ENCODE measurements around the gene VTCN1. TPM values are rescaled to one million over a fixed set of nuclear protein-coding genes. Genes with fewer than 3 reads are reported as not detected.

VTCN1 gene
- total RNA-seq, 1 donor, result not detected

GRCh38 chr1:117213046-117213445 is 2.3 kb upstream of the VTCN1 start:
- Histone ChIP-seq H3K36me3 (ENCODE audit: insufficient read depth, low read length) (no peaks in the 10 kb centered on the region), H3K27me3 (ENCODE audit: insufficient read depth, low read length) (no peaks in the 10 kb centered on the region), H2AFZ (ENCODE audit: low read length) (no peak overlapping the region), H4K20me1 (ENCODE audit: insufficient read depth, low read length) (no peaks in the 10 kb centered on the region), H3K4me3 (ENCODE audit: insufficient read depth, low read length) (no peak overlapping the region), H3K79me2 (ENCODE audit: insufficient read depth, low read length) (no peaks in the 10 kb centered on the region), H3K9me3 (ENCODE audit: low read depth, low read length) (no peaks in the 10 kb centered on the region), H3K4me2 (ENCODE audit: insufficient read depth, low read length) (no peak overlapping the region), H3K4me1 (ENCODE audit: insufficient read depth, low read length) (no peaks in the 10 kb centered on the region), H3K27ac (ENCODE audit: low read depth, low read length) (no peak overlapping the region)
- TF ChIP-seq CTCF (IDR thresholded peaks at IDR 0.05; ENCODE audit: extremely low read depth, low read depth, low read length), result no peak
- no peak for DNase-seq (ENCODE audit: insufficient read length, low spot score, missing footprints)

GRCh38 chr1:117210386-117210785 is 341 bp downstream of the VTCN1 start:
- Histone ChIP-seq H3K4me1 (ENCODE audit: insufficient read depth, low read length) (no peaks in the 10 kb centered on the region), H3K9me3 (ENCODE audit: low read depth, low read length) (no peaks in the 10 kb centered on the region), H3K79me2 (ENCODE audit: insufficient read depth, low read length) (no peaks in the 10 kb centered on the region), H3K27ac (ENCODE audit: low read depth, low read length) (no peak overlapping the region), H2AFZ (ENCODE audit: low read length) (no peak overlapping the region), H3K36me3 (ENCODE audit: insufficient read depth, low read length) (no peaks in the 10 kb centered on the region), H4K20me1 (ENCODE audit: insufficient read depth, low read length) (no peaks in the 10 kb centered on the region), H3K27me3 (ENCODE audit: insufficient read depth, low read length) (peaks cover 3% of the 10 kb centered on the region), H3K4me2 (ENCODE audit: insufficient read depth, low read length) (no peak overlapping the region), H3K4me3 (ENCODE audit: insufficient read depth, low read length) (no peak overlapping the region)
- TF ChIP-seq CTCF (IDR thresholded peaks at IDR 0.05; ENCODE audit: extremely low read depth, low read depth, low read length), result no peak
- no peak for DNase-seq (ENCODE audit: insufficient read length, low spot score, missing footprints)

GRCh38 chr1:117209094-117209493 is 1.6 kb downstream of the VTCN1 start:
- no peak for DNase-seq (ENCODE audit: insufficient read length, low spot score, missing footprints)
- H3K36me3 ChIP-seq (ENCODE audit: insufficient read depth, low read length), result no peaks in the 10 kb centered on the region
- no peaks in the 10 kb centered on the region for H3K4me1 ChIP-seq (ENCODE audit: insufficient read depth, low read length)
- H3K4me2 ChIP-seq (ENCODE audit: insufficient read depth, low read length), result no peak overlapping the region
- peaks cover 3% of the 10 kb centered on the region for H3K27me3 ChIP-seq (ENCODE audit: insufficient read depth, low read length)
- no peaks in the 10 kb centered on the region for H3K9me3 ChIP-seq (ENCODE audit: low read depth, low read length)
- no peak overlapping the region for H2AFZ ChIP-seq (ENCODE audit: low read length)
- no peak for TF ChIP-seq CTCF (IDR thresholded peaks at IDR 0.05; ENCODE audit: extremely low read depth, low read depth, low read length)
- H3K79me2 ChIP-seq (ENCODE audit: insufficient read depth, low read length), result no peaks in the 10 kb centered on the region
- no peak overlapping the region for H3K27ac ChIP-seq (ENCODE audit: low read depth, low read length)
- H4K20me1 ChIP-seq (ENCODE audit: insufficient read depth, low read length), result no peaks in the 10 kb centered on the region
- no peak overlapping the region for H3K4me3 ChIP-seq (ENCODE audit: insufficient read depth, low read length)

GRCh38 chr1:117208580-117208979 is 2.1 kb downstream of the VTCN1 start:
- no peak overlapping the region for H2AFZ ChIP-seq (ENCODE audit: low read length)
- H3K4me3 ChIP-seq (ENCODE audit: insufficient read depth, low read length), result no peak overlapping the region
- no peaks in the 10 kb centered on the region for H3K9me3 ChIP-seq (ENCODE audit: low read depth, low read length)
- no peak for TF ChIP-seq CTCF (IDR thresholded peaks at IDR 0.05; ENCODE audit: extremely low read depth, low read depth, low read length)
- no peak overlapping the region for H3K27ac ChIP-seq (ENCODE audit: low read depth, low read length)
- no peak overlapping the region for H3K4me2 ChIP-seq (ENCODE audit: insufficient read depth, low read length)
- no peaks in the 10 kb centered on the region for H4K20me1 ChIP-seq (ENCODE audit: insufficient read depth, low read length)
- no peak for DNase-seq (ENCODE audit: insufficient read length, low spot score, missing footprints)
- no peaks in the 10 kb centered on the region for H3K4me1 ChIP-seq (ENCODE audit: insufficient read depth, low read length)
- H3K79me2 ChIP-seq (ENCODE audit: insufficient read depth, low read length), result no peaks in the 10 kb centered on the region
- H3K27me3 ChIP-seq (ENCODE audit: insufficient read depth, low read length), result peaks cover 3% of the 10 kb centered on the region
- H3K36me3 ChIP-seq (ENCODE audit: insufficient read depth, low read length), result no peaks in the 10 kb centered on the region

Data from osteoblast (primary cell).